Fibroblast of skin of back (primary cell): ENCODE results near the gene CD80.

ENCODE experiments used
- DNase-seq: peaks from one replicate; pipeline ENCODE4 v3.0.0-alpha.2; 2013

The CD80 gene

DNA sequence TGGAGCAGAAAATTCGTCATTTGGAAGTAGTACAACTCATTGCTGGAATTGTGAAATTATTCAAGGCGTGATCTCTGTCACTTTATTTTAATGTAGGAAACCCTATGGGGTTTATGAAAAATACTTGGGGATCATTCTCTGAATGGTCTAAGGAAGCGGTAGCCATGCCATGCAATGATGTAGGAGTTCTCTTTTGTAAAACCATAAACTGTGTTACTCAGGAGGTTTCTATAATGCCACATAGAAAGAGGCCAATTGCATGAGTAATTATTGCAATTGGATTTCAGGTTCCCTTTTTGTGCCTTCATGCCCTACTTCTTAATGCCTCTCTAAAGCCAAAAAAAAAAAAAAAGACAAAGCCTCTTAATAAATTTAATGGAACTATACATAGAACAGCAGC, 66.6 kb downstream of the CD80 start:
- no peak for DNase-seq

DNA sequence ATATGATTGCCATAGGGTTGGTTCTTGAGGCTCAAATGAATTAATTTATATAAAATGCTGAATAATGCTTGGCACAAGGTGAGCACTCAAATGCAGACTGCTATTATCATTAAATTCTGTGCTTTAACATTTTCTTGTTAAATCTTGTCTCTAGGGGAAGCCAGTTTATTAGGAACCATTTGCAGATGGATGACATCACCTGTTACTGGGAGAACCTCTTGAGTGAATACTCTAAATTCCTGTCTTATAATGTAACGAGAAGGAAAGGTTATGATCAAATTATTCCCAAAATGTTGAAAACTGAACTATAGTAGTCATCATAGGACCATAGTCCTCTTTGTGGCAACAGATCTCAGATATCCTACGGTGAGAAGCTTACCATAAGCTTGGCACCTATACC, 67.3 kb downstream of the CD80 start:
- no peak for DNase-seq

DNA sequence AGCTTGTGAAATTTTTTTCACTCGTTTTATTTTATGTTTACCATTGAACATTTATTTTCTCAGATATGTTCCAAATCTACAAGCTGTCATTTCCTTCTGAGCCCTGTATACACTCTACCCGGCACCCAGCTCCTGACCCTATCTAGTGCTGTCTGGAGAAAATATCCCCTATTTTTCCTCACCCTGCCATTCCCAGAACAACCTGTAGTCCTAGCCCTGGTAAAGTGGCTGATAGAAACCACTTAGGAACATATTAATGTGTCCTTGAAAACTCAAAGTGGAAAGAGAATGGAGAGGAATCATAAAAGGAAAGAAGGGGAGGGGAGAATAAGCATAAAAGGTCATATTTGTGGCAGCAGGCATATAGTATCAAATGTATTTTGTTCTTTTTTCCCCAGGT, 69.3 kb downstream of the CD80 start:
- no peak for DNase-seq

DNA sequence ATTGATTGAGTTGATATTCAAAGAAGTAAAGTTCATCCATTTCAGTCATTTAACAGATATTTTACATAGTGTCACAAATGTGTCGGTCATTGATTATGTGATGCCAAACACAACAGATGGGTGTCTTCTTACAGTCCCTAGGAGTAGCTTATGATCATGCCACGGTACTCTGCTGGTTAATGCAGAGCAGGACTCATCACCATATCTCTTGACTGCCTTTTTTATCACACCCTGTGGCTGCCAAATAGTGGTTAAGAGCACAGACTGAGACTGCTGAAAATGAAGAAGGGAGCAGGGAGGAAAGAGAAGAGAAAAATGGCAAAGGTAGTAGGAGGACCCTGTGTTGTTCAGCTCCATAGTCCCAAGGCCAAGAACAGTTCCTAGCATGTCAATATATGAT, 73.9 kb downstream of the CD80 start:
- DNase-seq: no peak

DNA sequence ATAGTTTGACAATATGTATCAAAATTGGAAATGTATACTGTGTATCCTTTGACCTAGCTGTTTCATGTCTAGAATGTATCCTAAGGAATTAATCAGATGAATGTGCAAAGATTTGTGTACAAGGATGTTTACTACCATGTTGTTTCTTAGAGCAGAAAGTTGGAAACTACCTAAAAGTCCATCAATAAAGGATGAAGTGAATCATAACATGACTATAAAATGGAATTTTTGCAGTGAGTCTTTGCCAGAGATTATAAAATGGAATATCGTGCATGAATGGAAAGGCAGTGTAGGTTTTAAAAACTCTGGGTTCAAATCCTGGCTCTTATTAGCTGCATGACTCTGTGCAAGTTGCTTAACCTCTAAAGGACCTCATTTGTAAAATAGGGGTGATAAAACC, 76.3 kb downstream of the CD80 start:
- DNase-seq: no peak

DNA sequence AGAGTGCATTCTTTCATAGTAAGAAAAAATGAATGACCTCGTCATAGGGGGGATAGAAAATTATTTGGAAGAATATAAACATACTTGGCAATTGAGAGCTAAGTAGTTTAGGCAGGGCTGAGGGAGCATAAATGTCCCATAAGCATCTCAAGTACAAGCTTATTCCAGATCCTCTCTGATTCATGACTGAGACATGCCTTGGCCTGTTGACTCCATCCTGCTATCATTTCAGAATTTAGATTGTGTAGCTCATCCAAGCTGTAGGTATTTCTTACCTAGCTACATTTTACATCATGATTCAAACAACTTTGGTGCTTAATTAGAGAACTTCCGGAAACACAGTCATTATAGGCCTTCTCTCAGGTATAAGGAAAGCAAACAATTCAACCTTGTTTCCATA, 78.3 kb downstream of the CD80 start:
- no peak for DNase-seq
